Fibroblast of peridontal ligament (primary cell): ENCODE results near the gene ST8SIA5.
A peak's percentile ranks its signal among the peaks of the same experiment; 100 is the strongest.

Experiments used
- DNase-seq: peaks from one replicate; pipeline ENCODE4 v3.0.0-alpha.2; 2010; ENCODE audit errors: extremely low read depth

The ST8SIA5 gene

DNA sequence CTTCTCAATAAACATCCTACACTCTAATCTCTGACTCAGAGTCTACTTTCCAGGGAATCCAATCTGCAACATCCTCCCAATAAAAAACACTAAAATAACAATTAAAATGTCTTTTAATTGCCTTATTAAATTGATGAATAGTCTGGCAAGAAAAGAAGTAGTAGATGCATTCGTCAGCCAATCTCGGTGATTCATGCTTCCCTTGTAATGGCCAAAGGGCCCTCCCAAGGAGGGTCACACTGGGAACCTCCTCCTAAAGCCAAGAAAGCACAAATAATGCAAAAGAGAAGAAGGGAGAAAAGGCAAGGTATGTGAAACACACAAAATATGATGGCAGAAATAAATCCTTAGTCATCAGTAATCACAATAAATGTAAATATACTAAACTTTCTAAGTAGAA lies 16.8 kb downstream of the ST8SIA5 start:
- no peak for DNase-seq

GRCh38 chr18:46738491-46738890 lies 18.4 kb downstream of the ST8SIA5 start:
- DNase-seq = no peak

DNA sequence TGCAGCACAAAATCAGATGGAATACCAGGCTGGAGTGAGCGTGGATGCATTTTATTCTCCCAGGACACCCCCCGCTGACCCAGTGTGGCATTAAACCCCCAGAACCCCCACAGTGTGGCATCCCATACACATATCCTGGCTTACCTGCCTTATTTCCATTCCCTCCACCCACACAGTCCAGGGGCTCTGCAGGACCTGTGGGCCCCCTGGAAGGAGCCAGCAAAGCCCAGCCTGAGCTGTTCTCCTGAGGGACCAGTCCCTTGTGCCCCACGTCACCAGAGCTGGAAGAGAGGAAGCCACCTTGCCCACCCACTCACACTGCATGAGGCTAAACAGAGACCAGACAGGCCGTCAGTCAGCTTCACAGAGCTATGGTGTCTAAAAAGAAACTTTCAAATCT lies 20.1 kb downstream of the ST8SIA5 start:
- DNase-seq = no peak

- DNase-seq = no peak
These were observed 20.7 kb downstream of the ST8SIA5 start for GRCh38 chr18:46736135-46736534.

DNA sequence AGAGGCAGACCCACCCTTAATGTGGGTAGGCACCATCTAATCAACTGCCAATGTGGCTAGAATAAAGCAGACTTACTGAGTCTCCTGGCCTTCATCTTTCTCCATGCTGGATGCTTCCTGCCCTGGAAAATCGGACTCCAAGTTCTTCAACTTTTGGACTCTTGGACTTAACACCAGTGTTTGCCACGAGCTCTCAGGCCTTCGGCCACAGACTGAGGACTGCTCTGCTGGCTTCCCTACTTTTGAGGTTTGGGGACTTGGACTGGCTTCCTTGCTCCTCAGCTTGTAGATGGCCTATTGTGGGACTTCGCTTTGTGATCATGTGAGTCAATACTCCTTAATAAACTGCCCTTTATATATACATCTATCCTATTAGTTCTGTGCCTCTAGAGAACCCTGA lies 21.9 kb downstream of the ST8SIA5 start:
- no peak for DNase-seq

- no peak for DNase-seq
These were observed 23.0 kb downstream of the ST8SIA5 start for GRCh38 chr18:46733872-46734271.

- DNase-seq = no peak
These were observed 24.1 kb downstream of the ST8SIA5 start for GRCh38 chr18:46732801-46733200.

- no peak for DNase-seq
These were observed 24.7 kb downstream of the ST8SIA5 start for GRCh38 chr18:46732201-46732600.

GRCh38 chr18:46731316-46731715 lies 25.5 kb downstream of the ST8SIA5 start:
- no peak for DNase-seq

- no peak for DNase-seq
These were observed 28.5 kb downstream of the ST8SIA5 start for GRCh38 chr18:46728219-46728930.

- DNase-seq = no peak
These were observed 29.7 kb downstream of the ST8SIA5 start for GRCh38 chr18:46727177-46727576.

DNA sequence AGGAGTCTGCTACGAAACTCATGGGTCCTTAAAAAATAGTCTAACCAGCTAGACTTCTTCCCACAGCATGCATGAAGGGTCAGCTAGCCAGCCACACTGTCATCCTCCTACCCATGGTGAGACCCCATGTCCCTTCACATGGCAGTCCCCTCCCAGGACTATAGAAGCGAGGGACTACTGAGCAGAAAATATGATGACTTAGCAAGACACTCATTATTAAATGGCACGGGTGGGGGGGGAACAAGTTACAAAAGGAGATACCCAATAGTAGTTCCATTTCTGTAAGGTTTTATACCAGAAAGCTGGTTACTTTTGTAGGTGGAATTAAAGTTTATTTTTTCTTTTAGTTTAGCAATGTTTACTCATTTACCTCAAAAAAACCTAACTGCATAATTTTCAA lies 31.5 kb downstream of the ST8SIA5 start:
- no peak for DNase-seq

DNA sequence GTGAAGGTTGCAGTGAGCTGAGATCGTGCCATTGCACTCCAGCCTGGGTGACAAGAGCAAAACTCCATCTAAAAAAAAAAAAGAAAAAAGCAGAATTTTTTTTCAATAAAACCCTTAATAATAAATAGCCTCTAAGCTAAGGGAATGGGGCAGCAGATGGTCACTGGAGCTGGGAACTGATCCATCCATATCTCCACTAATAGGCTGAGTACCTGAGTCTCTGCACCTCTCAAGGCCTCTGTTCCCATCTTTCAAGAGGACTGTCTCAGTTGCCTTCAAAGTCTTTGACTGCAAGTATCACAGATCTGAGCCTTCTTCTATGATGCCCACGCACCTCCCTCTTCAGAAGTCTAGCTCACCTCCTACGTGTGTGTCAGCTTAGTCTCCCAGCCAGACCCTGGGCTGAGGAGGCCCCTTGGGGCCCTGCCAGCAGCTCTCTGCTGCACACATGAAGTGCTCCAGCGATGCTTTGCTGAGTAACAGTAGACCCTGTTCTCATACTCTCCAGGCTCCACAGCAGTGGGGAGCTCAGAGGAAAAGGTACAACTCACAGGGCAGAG lies 32.9 kb downstream of the ST8SIA5 start:
- no peak for DNase-seq

DNA sequence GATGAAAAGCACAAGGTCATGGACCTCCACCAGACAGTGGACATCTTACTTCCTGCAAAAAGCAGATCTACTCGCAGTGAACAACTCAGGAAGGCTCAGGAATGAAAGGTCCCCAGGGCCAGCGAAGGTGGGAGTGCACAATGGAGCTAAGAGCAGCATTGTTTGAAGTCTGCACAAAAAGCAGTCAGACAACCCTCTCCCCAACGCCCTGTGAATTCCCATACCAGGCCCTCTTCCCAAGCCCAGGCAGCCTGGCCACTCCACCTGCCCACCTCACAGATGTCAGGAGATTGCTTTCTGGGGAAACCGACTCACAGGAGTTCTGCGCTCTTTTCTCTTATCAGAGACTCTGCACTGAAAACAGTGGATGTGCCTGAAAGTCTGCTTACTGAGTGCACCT lies 34.8 kb downstream of the ST8SIA5 start:
- DNase-seq = no peak

DNA sequence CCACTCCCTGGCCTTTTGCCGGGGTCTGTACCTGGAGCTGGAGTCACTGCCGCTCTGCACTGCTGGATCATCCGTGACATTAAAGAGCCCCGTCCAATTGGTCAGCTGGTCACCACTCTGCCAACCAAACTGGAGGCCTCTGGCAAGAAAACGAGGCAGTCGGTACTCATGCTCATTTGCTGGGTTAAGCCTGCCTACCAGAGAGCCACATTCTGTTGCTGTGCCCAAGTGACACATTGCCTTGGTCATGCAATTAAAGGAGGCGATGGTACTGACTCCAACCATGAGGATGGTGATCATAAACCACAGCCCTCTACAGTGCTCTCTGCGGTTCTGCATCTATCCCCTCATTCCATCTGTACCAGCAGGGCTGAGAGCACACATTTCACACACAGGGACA lies 35.5 kb downstream of the ST8SIA5 start:
- no peak for DNase-seq

DNA sequence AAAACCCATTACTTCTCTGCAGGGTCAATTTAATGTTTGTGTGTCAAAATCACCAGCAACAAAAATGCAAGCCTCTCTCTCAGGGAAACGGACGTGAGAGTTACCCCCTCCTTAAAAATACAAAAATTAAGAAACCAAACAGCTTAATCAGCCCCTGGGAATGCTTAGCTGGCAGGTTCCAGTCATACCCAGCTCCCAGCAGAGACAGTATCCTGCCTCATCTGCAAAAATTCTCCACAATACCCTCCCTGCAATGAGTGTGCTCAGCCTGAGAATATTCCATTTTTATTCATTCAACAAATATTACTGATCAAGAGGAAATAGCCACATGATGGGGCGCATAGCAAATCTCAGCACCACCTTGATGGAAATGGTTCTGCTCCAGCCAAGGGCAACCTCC lies 36.3 kb downstream of the ST8SIA5 start:
- DNase-seq = no peak

GRCh38 chr18:46720092-46720491 lies 36.8 kb downstream of the ST8SIA5 start:
- no peak for DNase-seq

DNA sequence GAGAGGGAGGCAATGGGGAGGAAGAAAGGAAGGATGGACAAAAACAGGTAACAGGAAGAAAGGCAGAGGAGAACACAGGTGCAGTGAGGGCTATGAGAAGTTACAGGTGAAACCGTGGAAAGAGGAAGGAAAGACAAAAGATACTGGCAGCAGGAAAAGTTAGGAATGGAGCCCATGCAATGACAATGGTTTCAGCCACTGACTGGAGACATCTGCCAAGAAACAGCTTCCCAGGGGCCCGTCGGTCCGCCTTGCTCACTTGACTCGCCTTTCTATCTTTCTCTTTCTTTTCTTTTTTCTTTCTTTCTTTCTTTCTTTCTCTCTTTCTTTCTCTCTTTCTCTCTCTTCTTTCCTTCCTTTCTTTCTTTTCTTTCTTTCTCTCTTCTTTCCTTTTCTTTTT lies 37.5 kb downstream of the ST8SIA5 start:
- DNase-seq = no peak

DNA sequence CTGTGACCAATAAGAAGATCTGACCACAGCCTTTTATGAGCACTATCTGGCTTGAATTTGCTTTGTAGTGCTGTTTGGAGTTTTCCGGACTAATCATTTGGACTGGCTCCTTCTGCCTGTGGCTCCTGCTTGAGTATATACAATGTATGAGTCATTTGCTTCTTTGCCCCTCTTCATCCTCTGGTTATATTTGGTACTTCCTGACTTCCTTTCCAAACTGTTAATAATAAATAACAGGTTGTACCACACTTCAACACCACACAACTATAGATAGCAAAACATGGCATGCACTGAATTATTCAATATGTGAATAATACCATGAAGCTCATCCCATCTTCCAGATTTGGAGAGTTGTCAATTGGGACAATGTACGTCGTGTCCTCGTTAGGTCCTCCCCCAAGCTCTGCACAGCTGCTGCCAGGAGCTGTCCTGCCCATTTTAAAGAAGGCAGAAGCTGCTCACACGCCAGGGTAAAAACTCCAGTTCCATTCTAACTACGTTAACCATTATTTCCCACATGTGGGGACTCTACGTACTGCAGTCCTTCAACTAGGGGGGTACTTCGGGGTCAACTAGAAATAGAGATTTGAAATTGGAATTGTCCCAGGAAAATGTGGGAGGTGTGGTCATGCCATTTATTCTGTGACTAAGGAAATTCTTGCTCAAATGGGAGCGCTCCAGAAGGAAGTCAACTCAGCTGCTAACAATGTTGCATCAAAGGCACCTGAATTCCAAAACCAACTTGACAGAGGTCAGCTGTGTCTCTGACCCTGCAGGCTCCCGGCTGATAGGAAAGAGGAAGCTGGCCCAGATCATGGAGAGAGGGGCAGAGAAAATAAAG lies 38.1 kb downstream of the ST8SIA5 start:
- peak; percentile 13 for DNase-seq

DNA sequence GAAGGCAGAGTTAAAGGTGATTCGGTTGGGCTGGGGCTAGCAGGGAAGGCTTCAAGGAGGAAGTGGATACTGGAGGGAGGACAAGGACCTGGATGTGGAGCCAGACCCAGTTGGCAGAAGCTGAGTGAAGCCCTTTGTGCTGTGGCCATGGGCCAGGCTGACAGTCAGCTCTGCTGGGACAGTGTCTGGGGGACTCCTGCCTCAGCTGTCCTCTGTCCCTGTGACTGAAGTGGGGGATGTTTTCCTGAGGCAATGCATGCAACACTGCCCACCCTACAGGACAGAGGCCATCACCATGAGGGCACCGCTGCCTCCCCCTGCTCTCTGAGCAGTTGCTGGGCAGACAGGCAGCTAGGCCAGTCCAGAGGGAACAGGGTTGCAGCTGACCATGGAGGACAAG lies 40.0 kb downstream of the ST8SIA5 start:
- DNase-seq = no peak

GRCh38 chr18:46716336-46716735 lies 40.5 kb downstream of the ST8SIA5 start:
- DNase-seq = no peak

- DNase-seq = no peak
These were observed 41.8 kb downstream of the ST8SIA5 start for GRCh38 chr18:46715062-46715461.

DNA sequence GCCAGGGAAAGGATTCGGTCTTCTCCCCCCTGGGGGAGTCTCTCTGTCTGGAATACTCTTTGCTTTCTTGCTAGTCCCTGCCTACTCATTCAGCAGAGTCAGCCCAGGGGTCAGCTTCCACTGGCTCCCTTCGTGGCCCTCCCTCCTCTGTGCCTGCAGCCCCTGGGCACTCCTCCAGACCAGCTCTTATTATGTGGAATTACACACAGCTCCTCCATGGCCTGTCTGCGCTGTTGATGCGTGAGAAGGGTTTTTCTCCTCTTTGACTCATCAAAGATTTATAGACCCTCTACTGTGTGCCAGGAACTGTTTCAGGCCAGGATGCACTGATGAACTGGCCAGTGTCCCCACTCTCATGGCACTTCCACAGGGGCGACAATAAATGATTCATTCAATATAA lies 44.4 kb downstream of the ST8SIA5 start:
- DNase-seq = peak; percentile 6
